ENCODE measurements around the gene CATSPER3. TPM values are rescaled to one million over a fixed set of nuclear protein-coding genes. Genes with fewer than 3 reads are reported as not detected.
A peak's percentile ranks its signal among the peaks of the same experiment; 100 is the strongest.
"Not testable (repeated sequence)": the region's sequence is repeated elsewhere in the genome, so short reads cannot be mapped to it uniquely, and the experiment has no call there.

CATSPER3 gene
- total RNA-seq, 1 experiment from 2014 or later, result not detected

GRCh38 chr5:134975078-134975715, 7.5 kb downstream of the CATSPER3 start:
- DNase-seq (ENCODE audit: low read depth), result peak; percentile 10

- peak; percentile 53 for DNase-seq (ENCODE audit: low read depth)
These were observed 8.1 kb downstream of the CATSPER3 start for GRCh38 chr5:134975843-134976242.

GRCh38 chr5:134976841-134977240, 9.1 kb downstream of the CATSPER3 start:
- no peak for DNase-seq (ENCODE audit: low read depth)

- DNase-seq (ENCODE audit: low read depth), result no peak
These were observed 11.7 kb downstream of the CATSPER3 start for GRCh38 chr5:134979416-134979815.

GRCh38 chr5:134982230-134982629, 14.5 kb downstream of the CATSPER3 start:
- DNase-seq (ENCODE audit: low read depth), result no peak

- DNase-seq (ENCODE audit: low read depth), result peak; percentile 17
These were observed 21.6 kb downstream of the CATSPER3 start for GRCh38 chr5:134989266-134989830.

- DNase-seq (ENCODE audit: low read depth), result not testable (repeated sequence)
These were observed 22.5 kb downstream of the CATSPER3 start for GRCh38 chr5:134990183-134990582.

GRCh38 chr5:134992148-134992547, 24.4 kb downstream of the CATSPER3 start:
- no peak for DNase-seq (ENCODE audit: low read depth)

- no peak for DNase-seq (ENCODE audit: low read depth)
These were observed 25.5 kb downstream of the CATSPER3 start for GRCh38 chr5:134993161-134993560.

- DNase-seq (ENCODE audit: low read depth), result no peak
These were observed 27.0 kb downstream of the CATSPER3 start for GRCh38 chr5:134994560-134995156.

GRCh38 chr5:134995850-134996402, 28.2 kb downstream of the CATSPER3 start:
- no peak for DNase-seq (ENCODE audit: low read depth)

- no peak for DNase-seq (ENCODE audit: low read depth)
These were observed 29.3 kb downstream of the CATSPER3 start for GRCh38 chr5:134997015-134997414.

- not testable (repeated sequence) for DNase-seq (ENCODE audit: low read depth)
These were observed 30.4 kb downstream of the CATSPER3 start for GRCh38 chr5:134998068-134998467.

GRCh38 chr5:135004376-135004775, 36.7 kb downstream of the CATSPER3 start:
- DNase-seq (ENCODE audit: low read depth), result no peak

GRCh38 chr5:135005076-135005475, 37.4 kb downstream of the CATSPER3 start:
- DNase-seq (ENCODE audit: low read depth), result no peak

- no peak for DNase-seq (ENCODE audit: low read depth)
These were observed 39.6 kb downstream of the CATSPER3 start for GRCh38 chr5:135007305-135007704.

GRCh38 chr5:135007749-135008363, 40.1 kb downstream of the CATSPER3 start:
- DNase-seq (ENCODE audit: low read depth), result no peak

GRCh38 chr5:135008556-135008955, 40.8 kb downstream of the CATSPER3 start:
- DNase-seq (ENCODE audit: low read depth), result no peak

GRCh38 chr5:135008981-135009735, 41.5 kb downstream of the CATSPER3 start:
- no peak for DNase-seq (ENCODE audit: low read depth)

GRCh38 chr5:135009736-135010501, 42.2 kb downstream of the CATSPER3 start:
- peak; percentile 34 for DNase-seq (ENCODE audit: low read depth)
